ACC112 (cell line): ENCODE results near the gene RBX1.

Experiments
- H2AFZ ChIP-seq: fragments of 200-600 bp; sonication (generic); one replicate; pipeline ENCODE4 v1.6.0; 2017; ENCODE audit warnings: antibody characterized with exemption, low read length; ENCODE audit not compliant: unreplicated experiment
- H3K27ac ChIP-seq: fragments of 200-600 bp; sonication (generic); 2 replicates; pipeline ENCODE4 v1.5.1; 2014; ENCODE audit warnings: low read depth, mild to moderate bottlenecking, antibody characterized with exemption, low read length, moderate library complexity
- H3K27me3 ChIP-seq: fragments of 200-600 bp; sonication (generic); 2 replicates; pipeline ENCODE4 v1.6.1; 2014; ENCODE audit warnings: mild to moderate bottlenecking, antibody characterized with exemption, low read length, moderate library complexity, mixed read lengths; ENCODE audit not compliant: insufficient read depth
- H3K36me3 ChIP-seq: fragments of 200-600 bp; sonication (generic); 2 replicates; pipeline ENCODE4 v1.6.1; 2016; ENCODE audit warnings: mild to moderate bottlenecking, antibody characterized with exemption, low read length, moderate library complexity, mixed read lengths; ENCODE audit not compliant: insufficient read depth
- H3K4me1 ChIP-seq: fragments of 200-600 bp; sonication (generic); one replicate; pipeline ENCODE4 v1.6.1; 2016; ENCODE audit warnings: low read length, mixed read lengths; ENCODE audit not compliant: insufficient read depth, unreplicated experiment, control insufficient read depth
- H3K4me3 ChIP-seq: fragments of 200-600 bp; sonication (generic); 2 replicates; pipeline ENCODE4 v1.5.1; 2014; ENCODE audit warnings: mild to moderate bottlenecking, low read depth, low read length
- H3K79me2 ChIP-seq: fragments of 200-600 bp; sonication (generic); one replicate; pipeline ENCODE4 v1.6.0; 2016; ENCODE audit warnings: low read length; ENCODE audit not compliant: control insufficient read depth, unreplicated experiment, insufficient read depth

The RBX1 gene

GRCh38 chr22:41021613-41022454 lies 70.7 kb downstream of the RBX1 start:
- no peaks in the 10 kb centered on the region for H3K27me3 ChIP-seq
- H3K79me2 ChIP-seq, result no peaks in the 10 kb centered on the region
- peak overlapping the region; percentile 13 for H2AFZ ChIP-seq
- H3K27ac ChIP-seq, result peak overlapping the region; percentile 60
- H3K36me3 ChIP-seq, result no peaks in the 10 kb centered on the region
- peaks cover 7% of the 10 kb centered on the region for H3K4me1 ChIP-seq
- H3K4me3 ChIP-seq, result peak overlapping the region; percentile 88

- peaks cover 7% of the 10 kb centered on the region for H3K4me1 ChIP-seq
- H3K4me3 ChIP-seq, result peak overlapping the region; percentile 88
- H3K79me2 ChIP-seq, result no peaks in the 10 kb centered on the region
- H3K36me3 ChIP-seq, result no peaks in the 10 kb centered on the region
- H3K27ac ChIP-seq, result peak overlapping the region; percentile 60
- H3K27me3 ChIP-seq, result no peaks in the 10 kb centered on the region
- peak overlapping the region; percentile 13 for H2AFZ ChIP-seq
These were observed 71.5 kb downstream of the RBX1 start for GRCh38 chr22:41022470-41023298.
